HepG2 (cell line): ENCODE results near the gene ZFR2. TPM values are rescaled to one million over a fixed set of nuclear protein-coding genes. Genes with fewer than 3 reads are reported as not detected.

ENCODE experiments used
- ARNT ChIP-seq: fragments of 450-650 bp; IDR thresholded peaks from 2 replicates; pipeline ENCODE4 v1.6.1; 2017
- ARNTL ChIP-seq: sonication (generic); formaldehyde crosslinking; IDR thresholded peaks from 2 replicates; pipeline ENCODE4 v1.4.0; 2020; ENCODE audit warnings: mild to moderate bottlenecking, missing genetic modification reagents
- ATAD3A ChIP-seq: sonication (generic); formaldehyde crosslinking; IDR thresholded peaks from 2 replicates; pipeline ENCODE4 v1.4.0; 2020; ENCODE audit warnings: missing genetic modification reagents
- BORCS8-MEF2B ChIP-seq: sonication (generic); formaldehyde crosslinking; IDR thresholded peaks from 2 replicates; pipeline ENCODE4 v1.8.0; 2022; ENCODE audit warnings: mild to moderate bottlenecking, missing genetic modification reagents
- ESRRA ChIP-seq: sonication (generic); formaldehyde crosslinking; IDR thresholded peaks from 2 replicates; pipeline ENCODE4 v1.5.1; 2020; ENCODE audit warnings: mild to moderate bottlenecking, low read depth, missing genetic modification reagents
- HNF4G ChIP-seq, 2 experiments: sonication (generic) in 1 of 2; formaldehyde crosslinking in 1 of 2; IDR thresholded peaks; 2 replicates each; pipeline versions ENCODE4 v1.4.0 to v1.6.1; 2011 to 2020; ENCODE audit warnings: borderline replicate concordance in 2 of 2, low read depth in 2 of 2, mild to moderate bottlenecking in 2 of 2, low read length in 1 of 2, missing genetic modification reagents in 1 of 2, moderate library complexity in 1 of 2
- NR2C2 ChIP-seq: sonication (generic); formaldehyde crosslinking; IDR thresholded peaks from 2 replicates; pipeline ENCODE4 v1.4.0; 2020; ENCODE audit warnings: missing genetic modification reagents, mild to moderate bottlenecking, moderate library complexity, borderline replicate concordance
- SNAI1 ChIP-seq: sonication (generic); formaldehyde crosslinking; IDR thresholded peaks from 2 replicates; pipeline ENCODE4 v1.5.0; 2020; ENCODE audit warnings: mild to moderate bottlenecking, missing genetic modification reagents, borderline replicate concordance
- TOPORS ChIP-seq: sonication (generic); formaldehyde crosslinking; IDR thresholded peaks from 2 replicates; pipeline ENCODE4 v1.8.0; 2023; ENCODE audit warnings: mild to moderate bottlenecking, missing genetic modification reagents
- TP53 ChIP-seq: sonication (generic); formaldehyde crosslinking; conservative IDR thresholded peaks from 2 replicates; pipeline ENCODE4 v1.4.0; 2020; ENCODE audit warnings: missing genetic modification reagents
- WIZ ChIP-seq: sonication (generic); formaldehyde crosslinking; IDR thresholded peaks from 2 replicates; pipeline ENCODE4 v1.5.1; 2020; ENCODE audit warnings: mild to moderate bottlenecking, missing genetic modification reagents
- ZBTB3 ChIP-seq: sonication (generic); formaldehyde crosslinking; IDR thresholded peaks from 2 replicates; pipeline ENCODE4 v1.4.0; 2020; ENCODE audit warnings: low read depth, mild to moderate bottlenecking, moderate library complexity, missing genetic modification reagents, borderline replicate concordance
- ZNF256 ChIP-seq: sonication (generic); formaldehyde crosslinking; conservative IDR thresholded peaks from 2 replicates; pipeline ENCODE4 v1.4.0; 2020; ENCODE audit warnings: missing genetic modification reagents
- ZNF570 ChIP-seq: sonication (generic); formaldehyde crosslinking; IDR thresholded peaks from 2 replicates; pipeline ENCODE4 v1.4.0; 2020; ENCODE audit warnings: mild to moderate bottlenecking, missing genetic modification reagents, borderline replicate concordance
- ZNF782 ChIP-seq: sonication (generic); formaldehyde crosslinking; IDR thresholded peaks from 2 replicates; pipeline ENCODE4 v1.4.0; 2020; ENCODE audit warnings: missing genetic modification reagents, mild to moderate bottlenecking, borderline replicate concordance
- polyA plus RNA-seq, 8 experiments: library from polyadenylated mRNA; depleted of rRNA in 3 of 8; stranded (reverse) in 7 of 8; unstranded in 1 of 8; fragments of >200 nt; fragmentation: Illumina TruSeq in 4 of 8; extraction: Trizol in 4 of 8; gene quantifications; 2 replicates each; pipeline versions ENCODE4 v1.2.1 to v1.2.3, GENCODE V29; 2011 to 2016; ENCODE audit warnings: low read depth in 4 of 8, missing spikeins in 1 of 8, mixed read lengths in 1 of 8; ENCODE audit not compliant: insufficient read depth in 1 of 8
- total RNA-seq, 5 experiments: library from RNA; depleted of rRNA; stranded (reverse); fragments of >200 nt; fragmentation: Illumina TruSeq; extraction: Trizol; gene quantifications; 2 replicates each; pipeline ENCODE4 v1.2.3, GENCODE V29; 2016; ENCODE audit warnings: low read depth in 1 of 5
- TF ChIP-seq, protein P1 (sequence below): sonication (generic); formaldehyde crosslinking; conservative IDR thresholded peaks from 2 replicates; pipeline ENCODE4 v1.8.0; 2022; ENCODE audit warnings: missing genetic modification reagents
- TF ChIP-seq, protein P2 (sequence below): IDR thresholded peaks from 2 replicates; pipeline ENCODE4 v1.6.1; 2016; ENCODE audit warnings: low read depth
- TF ChIP-seq, protein P3 (sequence below): sonication (generic); formaldehyde crosslinking; IDR thresholded peaks from 2 replicates; pipeline ENCODE4 v1.5.0; 2020; ENCODE audit warnings: mild to moderate bottlenecking, low read depth, missing genetic modification reagents, borderline replicate concordance
- TF ChIP-seq, protein P4 (sequence below): sonication (generic); formaldehyde crosslinking; IDR thresholded peaks from 2 replicates; pipeline ENCODE4 v1.5.0; 2020; ENCODE audit warnings: missing genetic modification reagents
- TF ChIP-seq, protein P5 (sequence below): sonication (generic); formaldehyde crosslinking; IDR thresholded peaks from 2 replicates; pipeline ENCODE4 v1.4.0; 2020; ENCODE audit warnings: low read depth, mild to moderate bottlenecking, missing genetic modification reagents
- TF ChIP-seq, protein P6 (sequence below): sonication (generic); formaldehyde crosslinking; IDR thresholded peaks from 2 replicates; pipeline ENCODE4 v1.5.0; 2020; ENCODE audit warnings: missing genetic modification reagents

The ZFR2 gene
- total and polyA plus RNA-seq, 2 of the 13 experiments (the other 11 are each of a cell fraction or from before 2014, with no cell fraction given), result 0.37 to 0.69 TPM

DNA sequence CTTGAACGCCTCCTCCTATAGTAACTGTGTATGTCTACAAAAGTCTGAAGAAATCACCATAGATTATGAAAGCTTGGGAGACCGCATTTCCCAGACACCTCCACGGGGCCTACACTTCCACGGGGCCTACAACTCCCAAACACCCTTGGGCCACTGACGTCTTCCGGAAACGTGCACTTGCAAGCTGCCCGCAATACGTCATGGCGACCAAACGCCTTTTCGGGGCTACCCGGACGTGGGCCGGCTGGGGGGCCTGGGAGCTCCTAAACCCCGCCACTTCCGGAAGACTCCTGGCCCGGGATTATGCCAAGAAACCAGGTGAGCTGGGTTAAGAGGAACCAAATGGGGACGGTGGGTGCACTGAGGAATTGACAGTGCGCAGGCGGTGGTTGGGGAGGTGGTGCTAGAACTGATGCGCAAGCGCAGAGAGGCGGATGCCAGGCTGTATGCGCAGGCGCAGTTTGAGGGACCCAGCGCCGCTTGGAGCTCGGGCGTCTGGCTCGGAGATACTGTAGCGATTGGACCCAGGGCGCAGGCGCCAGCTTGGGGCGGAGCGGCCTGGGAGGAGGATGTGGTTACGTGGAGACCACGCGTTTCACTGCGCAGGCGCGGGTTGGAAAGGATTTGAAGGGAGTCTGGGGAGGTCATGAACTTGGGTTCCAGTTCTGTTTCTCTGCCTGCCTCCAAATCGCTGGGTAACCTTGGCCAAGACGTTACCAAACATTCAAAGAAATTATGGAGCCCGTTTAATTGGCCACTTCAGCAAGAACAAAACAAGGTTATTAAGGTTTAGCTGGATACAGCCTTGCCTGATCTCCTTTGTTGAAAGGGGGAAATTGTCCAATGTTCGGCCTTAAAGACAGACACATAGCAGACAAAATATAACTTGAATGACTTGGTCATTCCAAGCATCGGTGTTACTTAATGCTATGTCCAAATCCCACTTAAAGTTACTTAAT is 106.1 kb downstream of the ZFR2 start, which contains the start of gene MRPL54 (continued):
- TF ChIP-seq, protein P1, sequence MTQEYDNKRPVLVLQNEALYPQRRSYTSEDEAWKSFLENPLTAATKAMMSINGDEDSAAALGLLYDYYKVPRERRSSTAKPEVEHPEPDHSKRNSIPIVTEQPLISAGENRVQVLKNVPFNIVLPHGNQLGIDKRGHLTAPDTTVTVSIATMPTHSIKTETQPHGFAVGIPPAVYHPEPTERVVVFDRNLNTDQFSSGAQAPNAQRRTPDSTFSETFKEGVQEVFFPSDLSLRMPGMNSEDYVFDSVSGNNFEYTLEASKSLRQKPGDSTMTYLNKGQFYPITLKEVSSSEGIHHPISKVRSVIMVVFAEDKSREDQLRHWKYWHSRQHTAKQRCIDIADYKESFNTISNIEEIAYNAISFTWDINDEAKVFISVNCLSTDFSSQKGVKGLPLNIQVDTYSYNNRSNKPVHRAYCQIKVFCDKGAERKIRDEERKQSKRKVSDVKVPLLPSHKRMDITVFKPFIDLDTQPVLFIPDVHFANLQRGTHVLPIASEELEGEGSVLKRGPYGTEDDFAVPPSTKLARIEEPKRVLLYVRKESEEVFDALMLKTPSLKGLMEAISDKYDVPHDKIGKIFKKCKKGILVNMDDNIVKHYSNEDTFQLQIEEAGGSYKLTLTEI, result no peak
- TF ChIP-seq ATAD3A (CRISPR knock-in tag) (no peak), ARNTL (CRISPR knock-in tag) (no peak), BORCS8-MEF2B (CRISPR knock-in tag) (peak; percentile 84), WIZ (CRISPR knock-in tag) (no peak), HNF4G (IDR thresholded peaks at IDR 0.05; ENCODE audit: borderline replicate concordance, low read depth, low read length) (no peak), HNF4G (CRISPR knock-in tag; IDR thresholded peaks at IDR 0.05; ENCODE audit: borderline replicate concordance, low read depth) (no peak; the same call in 1 of the 2 replicates), TOPORS (0 out of 2 replicates have a peak, but pooled peaks have one; percentile 39), ARNT (no peak), ZBTB3 (CRISPR knock-in tag) (no peak), SNAI1 (CRISPR knock-in tag) (no peak), ZNF256 (CRISPR knock-in tag) (no peak), ZNF570 (CRISPR knock-in tag) (no peak), TP53 (no peak), ZNF782 (CRISPR knock-in tag) (no peak), NR2C2 (CRISPR knock-in tag) (peak; percentile 22; the same call in 1 of the 2 replicates), ESRRA (CRISPR knock-in tag) (no peak)
- TF ChIP-seq, protein P2, sequence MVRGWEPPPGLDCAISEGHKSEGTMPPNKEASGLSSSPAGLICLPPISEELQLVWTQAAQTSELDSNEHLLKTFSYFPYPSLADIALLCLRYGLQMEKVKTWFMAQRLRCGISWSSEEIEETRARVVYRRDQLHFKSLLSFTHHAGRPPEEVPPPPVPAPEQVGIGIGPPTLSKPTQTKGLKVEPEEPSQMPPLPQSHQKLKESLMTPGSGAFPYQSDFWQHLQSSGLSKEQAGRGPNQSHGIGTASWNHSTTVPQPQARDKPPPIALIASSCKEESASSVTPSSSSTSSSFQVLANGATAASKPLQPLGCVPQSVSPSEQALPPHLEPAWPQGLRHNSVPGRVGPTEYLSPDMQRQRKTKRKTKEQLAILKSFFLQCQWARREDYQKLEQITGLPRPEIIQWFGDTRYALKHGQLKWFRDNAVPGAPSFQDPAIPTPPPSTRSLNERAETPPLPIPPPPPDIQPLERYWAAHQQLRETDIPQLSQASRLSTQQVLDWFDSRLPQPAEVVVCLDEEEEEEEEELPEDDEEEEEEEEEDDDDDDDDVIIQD (CRISPR knock-in tag), result no peak
- TF ChIP-seq, protein P3, sequence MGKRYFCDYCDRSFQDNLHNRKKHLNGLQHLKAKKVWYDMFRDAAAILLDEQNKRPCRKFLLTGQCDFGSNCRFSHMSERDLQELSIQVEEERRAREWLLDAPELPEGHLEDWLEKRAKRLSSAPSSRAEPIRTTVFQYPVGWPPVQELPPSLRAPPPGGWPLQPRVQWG (CRISPR knock-in tag), result no peak
- TF ChIP-seq, protein P4, sequence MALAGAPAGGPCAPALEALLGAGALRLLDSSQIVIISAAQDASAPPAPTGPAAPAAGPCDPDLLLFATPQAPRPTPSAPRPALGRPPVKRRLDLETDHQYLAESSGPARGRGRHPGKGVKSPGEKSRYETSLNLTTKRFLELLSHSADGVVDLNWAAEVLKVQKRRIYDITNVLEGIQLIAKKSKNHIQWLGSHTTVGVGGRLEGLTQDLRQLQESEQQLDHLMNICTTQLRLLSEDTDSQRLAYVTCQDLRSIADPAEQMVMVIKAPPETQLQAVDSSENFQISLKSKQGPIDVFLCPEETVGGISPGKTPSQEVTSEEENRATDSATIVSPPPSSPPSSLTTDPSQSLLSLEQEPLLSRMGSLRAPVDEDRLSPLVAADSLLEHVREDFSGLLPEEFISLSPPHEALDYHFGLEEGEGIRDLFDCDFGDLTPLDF (CRISPR knock-in tag), result 0 out of 2 replicates have a peak, but pooled peaks have one; percentile 26
- TF ChIP-seq, protein P5, sequence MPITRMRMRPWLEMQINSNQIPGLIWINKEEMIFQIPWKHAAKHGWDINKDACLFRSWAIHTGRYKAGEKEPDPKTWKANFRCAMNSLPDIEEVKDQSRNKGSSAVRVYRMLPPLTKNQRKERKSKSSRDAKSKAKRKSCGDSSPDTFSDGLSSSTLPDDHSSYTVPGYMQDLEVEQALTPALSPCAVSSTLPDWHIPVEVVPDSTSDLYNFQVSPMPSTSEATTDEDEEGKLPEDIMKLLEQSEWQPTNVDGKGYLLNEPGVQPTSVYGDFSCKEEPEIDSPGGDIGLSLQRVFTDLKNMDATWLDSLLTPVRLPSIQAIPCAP (CRISPR knock-in tag), result no peak
- TF ChIP-seq, protein P6, sequence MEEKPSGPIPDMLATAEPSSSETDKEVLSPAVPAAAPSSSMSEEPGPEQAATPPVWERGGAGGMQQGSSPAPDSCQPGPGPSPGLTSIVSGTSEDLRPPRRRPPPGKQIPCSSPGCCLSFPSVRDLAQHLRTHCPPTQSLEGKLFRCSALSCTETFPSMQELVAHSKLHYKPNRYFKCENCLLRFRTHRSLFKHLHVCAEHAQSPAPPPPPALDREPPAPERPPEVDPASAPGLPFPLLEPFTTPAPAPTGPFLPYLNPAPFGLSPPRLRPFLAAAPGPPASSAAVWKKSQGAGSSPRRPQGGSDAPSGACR (CRISPR knock-in tag), result no peak
